ENCODE results near the gene CENPC. TPM values are rescaled to one million over a fixed set of nuclear protein-coding genes. Genes with fewer than 3 reads are reported as not detected.

Gene CENPC
- polyA plus RNA-seq, 1 donor from 2014 or later, result 9.5 TPM

DNA sequence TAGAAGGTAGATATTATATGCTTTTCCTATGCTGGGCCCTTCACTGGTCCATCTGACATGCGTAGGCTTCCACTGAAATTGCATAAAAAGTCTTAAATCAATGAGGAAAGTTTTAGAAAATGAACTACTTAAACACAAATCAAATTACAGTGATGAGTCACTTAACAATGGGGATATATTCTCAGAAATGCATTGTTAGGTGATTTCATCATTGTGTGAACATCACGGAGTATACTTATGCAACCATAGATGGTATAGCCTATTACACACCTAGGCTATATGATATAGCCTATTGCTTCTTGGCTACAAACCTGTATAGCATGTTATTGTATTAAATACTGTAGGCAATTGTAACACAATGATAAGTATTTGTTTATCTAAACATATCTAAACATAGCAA is 23.5 kb upstream of the CENPC start:
- Histone ChIP-seq H3K9ac (ENCODE audit: low read length) (no peak overlapping the region), H4K20me1 (ENCODE audit: insufficient read depth) (no peaks in the 10 kb centered on the region), H3K9me3 (ENCODE audit: low read length) (no peaks in the 10 kb centered on the region), H3K36me3 (ENCODE audit: insufficient read depth, low read length) (no peaks in the 10 kb centered on the region), H2AFZ (ENCODE audit: low read depth, low read length) (no peak overlapping the region), H3K4me2 (ENCODE audit: low read length) (no peak overlapping the region), H3K79me2 (replicated peaks; ENCODE audit: insufficient read depth, low read length) (no peaks in the 10 kb centered on the region), H3K27me3 (ENCODE audit: insufficient read depth, low read depth, low read length) (no peaks in the 10 kb centered on the region), H3K27ac (ENCODE audit: low read length) (no peak overlapping the region), H3F3A (ENCODE audit: insufficient read depth, low read length, poor library complexity, severe bottlenecking) (no peaks in the 10 kb centered on the region), H3K9me2 (ENCODE audit: insufficient read depth, low read length) (no peaks in the 10 kb centered on the region), H3K4me3 (ENCODE audit: low read length) (no peak overlapping the region)
- TF ChIP-seq MXI1 (conservative IDR thresholded peaks at IDR 0.05; ENCODE audit: poor library complexity, severe bottlenecking) (no peak), SMC3 (conservative IDR thresholded peaks at IDR 0.05; ENCODE audit: poor library complexity) (no peak), TAF1 (IDR thresholded peaks at IDR 0.05; ENCODE audit: low read depth) (no peak), POLR2AphosphoS5 (IDR thresholded peaks at IDR 0.05) (no peak), EZH2 (IDR thresholded peaks at IDR 0.05; ENCODE audit: borderline replicate concordance, insufficient read depth, low read length, poor library complexity, severe bottlenecking) (no peak), EP300 (conservative IDR thresholded peaks at IDR 0.05; ENCODE audit: poor library complexity, severe bottlenecking) (no peak), RAD21 (conservative IDR thresholded peaks at IDR 0.05) (no peak)
- TF ChIP-seq, protein P1, sequence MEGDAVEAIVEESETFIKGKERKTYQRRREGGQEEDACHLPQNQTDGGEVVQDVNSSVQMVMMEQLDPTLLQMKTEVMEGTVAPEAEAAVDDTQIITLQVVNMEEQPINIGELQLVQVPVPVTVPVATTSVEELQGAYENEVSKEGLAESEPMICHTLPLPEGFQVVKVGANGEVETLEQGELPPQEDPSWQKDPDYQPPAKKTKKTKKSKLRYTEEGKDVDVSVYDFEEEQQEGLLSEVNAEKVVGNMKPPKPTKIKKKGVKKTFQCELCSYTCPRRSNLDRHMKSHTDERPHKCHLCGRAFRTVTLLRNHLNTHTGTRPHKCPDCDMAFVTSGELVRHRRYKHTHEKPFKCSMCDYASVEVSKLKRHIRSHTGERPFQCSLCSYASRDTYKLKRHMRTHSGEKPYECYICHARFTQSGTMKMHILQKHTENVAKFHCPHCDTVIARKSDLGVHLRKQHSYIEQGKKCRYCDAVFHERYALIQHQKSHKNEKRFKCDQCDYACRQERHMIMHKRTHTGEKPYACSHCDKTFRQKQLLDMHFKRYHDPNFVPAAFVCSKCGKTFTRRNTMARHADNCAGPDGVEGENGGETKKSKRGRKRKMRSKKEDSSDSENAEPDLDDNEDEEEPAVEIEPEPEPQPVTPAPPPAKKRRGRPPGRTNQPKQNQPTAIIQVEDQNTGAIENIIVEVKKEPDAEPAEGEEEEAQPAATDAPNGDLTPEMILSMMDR (IDR thresholded peaks at IDR 0.05; ENCODE audit: poor library complexity, severe bottlenecking), result no peak
- TF ChIP-seq, protein P2, sequence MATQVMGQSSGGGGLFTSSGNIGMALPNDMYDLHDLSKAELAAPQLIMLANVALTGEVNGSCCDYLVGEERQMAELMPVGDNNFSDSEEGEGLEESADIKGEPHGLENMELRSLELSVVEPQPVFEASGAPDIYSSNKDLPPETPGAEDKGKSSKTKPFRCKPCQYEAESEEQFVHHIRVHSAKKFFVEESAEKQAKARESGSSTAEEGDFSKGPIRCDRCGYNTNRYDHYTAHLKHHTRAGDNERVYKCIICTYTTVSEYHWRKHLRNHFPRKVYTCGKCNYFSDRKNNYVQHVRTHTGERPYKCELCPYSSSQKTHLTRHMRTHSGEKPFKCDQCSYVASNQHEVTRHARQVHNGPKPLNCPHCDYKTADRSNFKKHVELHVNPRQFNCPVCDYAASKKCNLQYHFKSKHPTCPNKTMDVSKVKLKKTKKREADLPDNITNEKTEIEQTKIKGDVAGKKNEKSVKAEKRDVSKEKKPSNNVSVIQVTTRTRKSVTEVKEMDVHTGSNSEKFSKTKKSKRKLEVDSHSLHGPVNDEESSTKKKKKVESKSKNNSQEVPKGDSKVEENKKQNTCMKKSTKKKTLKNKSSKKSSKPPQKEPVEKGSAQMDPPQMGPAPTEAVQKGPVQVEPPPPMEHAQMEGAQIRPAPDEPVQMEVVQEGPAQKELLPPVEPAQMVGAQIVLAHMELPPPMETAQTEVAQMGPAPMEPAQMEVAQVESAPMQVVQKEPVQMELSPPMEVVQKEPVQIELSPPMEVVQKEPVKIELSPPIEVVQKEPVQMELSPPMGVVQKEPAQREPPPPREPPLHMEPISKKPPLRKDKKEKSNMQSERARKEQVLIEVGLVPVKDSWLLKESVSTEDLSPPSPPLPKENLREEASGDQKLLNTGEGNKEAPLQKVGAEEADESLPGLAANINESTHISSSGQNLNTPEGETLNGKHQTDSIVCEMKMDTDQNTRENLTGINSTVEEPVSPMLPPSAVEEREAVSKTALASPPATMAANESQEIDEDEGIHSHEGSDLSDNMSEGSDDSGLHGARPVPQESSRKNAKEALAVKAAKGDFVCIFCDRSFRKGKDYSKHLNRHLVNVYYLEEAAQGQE (IDR thresholded peaks at IDR 0.05; ENCODE audit: borderline replicate concordance), result no peak

DNA sequence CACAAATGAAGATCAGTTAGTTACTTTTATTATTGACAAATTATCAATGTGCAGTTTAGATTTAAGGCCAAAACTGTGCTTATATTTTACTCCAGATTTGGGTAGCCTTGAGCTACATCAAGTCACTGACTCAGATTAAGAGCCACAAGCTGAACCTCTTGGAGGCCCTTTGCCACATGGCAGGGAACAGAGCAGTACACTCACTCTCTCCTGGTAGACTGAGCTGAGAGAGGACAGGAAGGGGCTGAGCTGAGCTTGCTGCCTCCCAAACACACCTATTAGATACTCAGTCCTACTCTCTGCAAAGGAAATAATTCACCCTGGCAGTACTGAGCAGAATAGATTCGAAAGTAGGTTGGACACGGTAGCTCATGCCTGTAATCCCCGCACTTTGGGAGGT is 21.0 kb upstream of the CENPC start:
- Histone ChIP-seq H3K27me3 (ENCODE audit: insufficient read depth, low read depth, low read length) (no peaks in the 10 kb centered on the region), H3K79me2 (replicated peaks; ENCODE audit: insufficient read depth, low read length) (no peaks in the 10 kb centered on the region), H3K27ac (ENCODE audit: low read length) (no peak overlapping the region), H2AFZ (ENCODE audit: low read depth, low read length) (no peak overlapping the region), H4K20me1 (ENCODE audit: insufficient read depth) (no peaks in the 10 kb centered on the region), H3K4me2 (ENCODE audit: low read length) (no peak overlapping the region), H3F3A (ENCODE audit: insufficient read depth, low read length, poor library complexity, severe bottlenecking) (no peaks in the 10 kb centered on the region), H3K9me3 (ENCODE audit: low read length) (no peaks in the 10 kb centered on the region), H3K36me3 (ENCODE audit: insufficient read depth, low read length) (no peaks in the 10 kb centered on the region), H3K9ac (ENCODE audit: low read length) (no peak overlapping the region), H3K9me2 (ENCODE audit: insufficient read depth, low read length) (no peaks in the 10 kb centered on the region), H3K4me3 (ENCODE audit: low read length) (no peak overlapping the region)
- no peak for TF ChIP-seq EP300 (conservative IDR thresholded peaks at IDR 0.05; ENCODE audit: poor library complexity, severe bottlenecking)
- no peak for TF ChIP-seq RAD21 (conservative IDR thresholded peaks at IDR 0.05)
- TF ChIP-seq MXI1 (conservative IDR thresholded peaks at IDR 0.05; ENCODE audit: poor library complexity, severe bottlenecking), result no peak
- TF ChIP-seq, protein P2 (IDR thresholded peaks at IDR 0.05; ENCODE audit: borderline replicate concordance), result no peak
- TF ChIP-seq TAF1 (IDR thresholded peaks at IDR 0.05; ENCODE audit: low read depth), result no peak
- TF ChIP-seq, protein P1 (IDR thresholded peaks at IDR 0.05; ENCODE audit: poor library complexity, severe bottlenecking), result no peak
- TF ChIP-seq SMC3 (conservative IDR thresholded peaks at IDR 0.05; ENCODE audit: poor library complexity), result no peak
- no peak for TF ChIP-seq EZH2 (IDR thresholded peaks at IDR 0.05; ENCODE audit: borderline replicate concordance, insufficient read depth, low read length, poor library complexity, severe bottlenecking)
- no peak for TF ChIP-seq POLR2AphosphoS5 (IDR thresholded peaks at IDR 0.05)
